Esophagus squamous epithelium (tissue), 5 donors: ENCODE measurements around the gene HSBP1L1. TPM values are rescaled to one million over a fixed set of nuclear protein-coding genes. Genes with fewer than 3 reads are reported as not detected.

ENCODE experiments used
- DNase-seq: peaks from one replicate; lab custom pipeline; 2025; lab: John Stamatoyannopoulos, UW
- H3K27ac ChIP-seq, 4 donors: fragments of 200-600 bp; sonication (generic); one replicate each; pipeline ENCODE4 v1.5.1; 2016 to 2019; ENCODE audit warnings: mild to moderate bottlenecking in 1 of 4
- H3K27me3 ChIP-seq, 4 donors: fragments of 200-600 bp; sonication (generic); 1 replicate in 3 of 4; 2 replicates in 1 of 4; pipeline versions ENCODE4 v1.5.1 to v1.6.0; 2017 to 2021; ENCODE audit warnings: antibody characterized with exemption in 1 of 4
- H3K36me3 ChIP-seq, 3 donors: fragments of 200-600 bp; sonication (generic); one replicate each; pipeline ENCODE4 v1.5.1; 2016 to 2019
- H3K4me1 ChIP-seq, 3 donors: fragments of 200-600 bp; sonication (generic); one replicate each; pipeline ENCODE4 v1.5.1; 2017 to 2019
- H3K4me3 ChIP-seq, 4 donors: fragments of 200-600 bp; sonication (generic); 1 replicate in 3 of 4; 2 replicates in 1 of 4; pipeline ENCODE4 v1.5.1; 2016 to 2019; ENCODE audit warnings: mild to moderate bottlenecking in 2 of 4, moderate library complexity in 1 of 4
- H3K9me3 ChIP-seq, 3 donors: fragments of 200-600 bp; sonication (generic); one replicate each; pipeline ENCODE4 v1.5.1; 2016 to 2019
- POLR2A ChIP-seq, 4 donors: fragments of 450-650 bp; IDR thresholded peaks; one replicate each; pipeline ENCODE4 v1.6.1; 2017; ENCODE audit warnings: antibody characterized with exemption in 4 of 4, mild to moderate bottlenecking in 4 of 4, moderate library complexity in 3 of 4
- WGBS, 2 donors: methylation state at CpG; one replicate each; pipeline ENCODE4 v1.1.5; 2018; 5-methylcytosine and 5-hydroxymethylcytosine counted together
- intact Hi-C: fragments of 100-400 bp; cut with DNase I; formaldehyde crosslinking; loops from one replicate; pipeline ENCODE4 v1.15.0; 2022
- total RNA-seq, 4 donors: library from RNA; depleted of rRNA; stranded (reverse); fragments of >200 nt; gene quantifications; one replicate each; pipeline ENCODE4 v1.1.0, GENCODE V29; 2016
- TF ChIP-seq, protein P1 (sequence below), 6 experiments: fragments of 450-650 bp in 4 of 6; fragments of 200-600 bp in 2 of 6; sonication (generic) in 2 of 6; IDR thresholded peaks; one replicate each; pipeline ENCODE4 v1.5.1; 2016 to 2019; ENCODE audit warnings: antibody characterized with exemption in 6 of 6, mild to moderate bottlenecking in 4 of 6, moderate library complexity in 4 of 6
- donor health status: DM: yes; HTN: yes; CAD: no.

The HSBP1L1 gene
- total RNA-seq, 4 donors from 2014 or later, result 17.7 to 27.1 (median 25.8) TPM

DNA sequence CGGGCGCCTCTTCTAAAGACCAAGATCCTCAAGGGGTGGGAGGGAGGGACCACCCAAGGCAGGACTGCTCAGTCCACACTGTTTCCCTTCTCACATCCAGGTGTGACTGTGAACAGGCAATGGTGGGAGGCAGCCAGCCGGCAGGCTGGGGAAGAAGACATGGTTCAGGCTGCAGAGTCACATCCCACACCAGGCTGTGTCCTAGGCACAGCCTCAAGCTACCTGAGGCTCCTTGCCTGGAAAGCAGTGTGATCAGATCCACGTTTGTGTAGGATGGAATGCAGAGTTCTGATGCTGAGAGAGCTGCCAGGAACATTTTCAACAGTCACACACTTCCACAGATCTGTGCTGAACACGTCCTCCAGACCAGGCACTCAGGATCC lies 29.4 kb upstream of the HSBP1L1 start:
- H3K27me3 ChIP-seq, result no peaks in the 10 kb centered on the region
- no peak for TF ChIP-seq POLR2A (IDR thresholded peaks at IDR 0.05)
- TF ChIP-seq, protein P1, sequence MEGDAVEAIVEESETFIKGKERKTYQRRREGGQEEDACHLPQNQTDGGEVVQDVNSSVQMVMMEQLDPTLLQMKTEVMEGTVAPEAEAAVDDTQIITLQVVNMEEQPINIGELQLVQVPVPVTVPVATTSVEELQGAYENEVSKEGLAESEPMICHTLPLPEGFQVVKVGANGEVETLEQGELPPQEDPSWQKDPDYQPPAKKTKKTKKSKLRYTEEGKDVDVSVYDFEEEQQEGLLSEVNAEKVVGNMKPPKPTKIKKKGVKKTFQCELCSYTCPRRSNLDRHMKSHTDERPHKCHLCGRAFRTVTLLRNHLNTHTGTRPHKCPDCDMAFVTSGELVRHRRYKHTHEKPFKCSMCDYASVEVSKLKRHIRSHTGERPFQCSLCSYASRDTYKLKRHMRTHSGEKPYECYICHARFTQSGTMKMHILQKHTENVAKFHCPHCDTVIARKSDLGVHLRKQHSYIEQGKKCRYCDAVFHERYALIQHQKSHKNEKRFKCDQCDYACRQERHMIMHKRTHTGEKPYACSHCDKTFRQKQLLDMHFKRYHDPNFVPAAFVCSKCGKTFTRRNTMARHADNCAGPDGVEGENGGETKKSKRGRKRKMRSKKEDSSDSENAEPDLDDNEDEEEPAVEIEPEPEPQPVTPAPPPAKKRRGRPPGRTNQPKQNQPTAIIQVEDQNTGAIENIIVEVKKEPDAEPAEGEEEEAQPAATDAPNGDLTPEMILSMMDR (IDR thresholded peaks at IDR 0.05), result no peak
- peaks cover 0 to 28% (median 6%) of the 10 kb centered on the region in 3 donors for H3K4me1 ChIP-seq
- WGBS, 2 donors, result 69 to 92% methylated on average over 2 of the region's 5 CpGs
- intact Hi-C loops, result no loop called here
- H3K27ac ChIP-seq, result no peak overlapping the region
- no peak overlapping the region for H3K4me3 ChIP-seq
- peaks cover 0 to 73% (median 0%) of the 10 kb centered on the region in 3 donors for H3K36me3 ChIP-seq
- no peak for DNase-seq
- peaks cover 0 to 38% (median 22%) of the 10 kb centered on the region in 3 donors for H3K9me3 ChIP-seq

DNA sequence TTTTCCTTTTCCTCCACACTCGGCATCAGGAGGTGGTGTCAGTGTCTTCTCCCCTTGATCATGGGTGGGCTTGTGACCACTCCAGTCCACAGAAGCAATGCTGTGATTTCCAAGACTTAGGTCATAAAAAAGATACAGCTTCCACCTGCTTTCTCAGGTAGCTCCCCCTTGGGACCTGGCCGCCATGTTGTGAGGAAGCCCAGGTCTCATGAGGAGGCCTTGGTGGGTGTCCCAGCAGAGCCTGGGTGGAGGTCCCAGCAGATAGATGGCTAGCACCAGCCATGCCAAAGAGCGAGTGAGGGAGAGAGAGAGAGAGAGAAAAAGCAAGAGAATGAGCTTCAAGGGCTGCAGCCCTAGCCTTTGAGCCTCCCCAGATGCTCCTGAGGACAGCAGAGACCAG lies 28.9 kb upstream of the HSBP1L1 start:
- TF ChIP-seq, protein P1 (IDR thresholded peaks at IDR 0.05), result no peak
- no peak for TF ChIP-seq POLR2A (IDR thresholded peaks at IDR 0.05)
- no peak overlapping the region for H3K27ac ChIP-seq
- no peak for DNase-seq
- peaks cover 0 to 75% (median 0%) of the 10 kb centered on the region in 3 donors for H3K36me3 ChIP-seq
- intact Hi-C loops, result no loop called here
- peaks cover 0 to 34% (median 18%) of the 10 kb centered on the region in 3 donors for H3K9me3 ChIP-seq
- H3K27me3 ChIP-seq, result no peaks in the 10 kb centered on the region
- H3K4me3 ChIP-seq, result no peak overlapping the region
- peaks cover 0 to 32% (median 6%) of the 10 kb centered on the region in 3 donors for H3K4me1 ChIP-seq
- 86 to 93% methylated on average over 2 to 3 of the region's 3 CpGs for WGBS, 2 donors

DNA sequence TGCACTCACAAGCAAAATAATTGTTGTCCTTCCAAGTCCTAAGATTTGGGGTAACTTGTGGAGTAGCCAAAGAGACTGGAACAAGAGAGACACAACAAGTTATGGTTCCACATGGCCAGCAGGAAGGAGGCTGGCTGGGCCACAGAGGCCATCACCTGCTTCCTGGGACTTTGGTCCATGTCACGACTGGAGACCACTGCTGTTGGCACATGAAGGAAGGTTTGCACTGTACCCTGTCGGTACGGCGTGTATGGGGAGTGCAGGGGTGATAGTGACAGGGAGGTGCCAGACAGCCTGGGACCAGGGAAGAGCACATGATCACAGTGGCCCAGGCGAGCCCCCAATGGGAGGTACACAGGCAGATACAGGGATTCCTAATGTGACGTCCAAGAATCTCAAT lies 28.5 kb upstream of the HSBP1L1 start:
- H3K9me3 ChIP-seq, result peaks cover 0 to 29% (median 17%) of the 10 kb centered on the region in 3 donors
- DNase-seq, result no peak
- H3K27me3 ChIP-seq, result no peaks in the 10 kb centered on the region
- 84 to 96% methylated on average over 2 to 6 of the region's 6 CpGs for WGBS, 2 donors
- H3K4me3 ChIP-seq, result no peak overlapping the region
- no peak for TF ChIP-seq POLR2A (IDR thresholded peaks at IDR 0.05)
- TF ChIP-seq, protein P1 (IDR thresholded peaks at IDR 0.05), result no peak
- intact Hi-C loops, result no loop called here
- no peak overlapping the region for H3K27ac ChIP-seq
- H3K4me1 ChIP-seq, result peaks cover 0 to 37% (median 6%) of the 10 kb centered on the region in 3 donors
- H3K36me3 ChIP-seq, result peaks cover 0 to 79% (median 0%) of the 10 kb centered on the region in 3 donors

DNA sequence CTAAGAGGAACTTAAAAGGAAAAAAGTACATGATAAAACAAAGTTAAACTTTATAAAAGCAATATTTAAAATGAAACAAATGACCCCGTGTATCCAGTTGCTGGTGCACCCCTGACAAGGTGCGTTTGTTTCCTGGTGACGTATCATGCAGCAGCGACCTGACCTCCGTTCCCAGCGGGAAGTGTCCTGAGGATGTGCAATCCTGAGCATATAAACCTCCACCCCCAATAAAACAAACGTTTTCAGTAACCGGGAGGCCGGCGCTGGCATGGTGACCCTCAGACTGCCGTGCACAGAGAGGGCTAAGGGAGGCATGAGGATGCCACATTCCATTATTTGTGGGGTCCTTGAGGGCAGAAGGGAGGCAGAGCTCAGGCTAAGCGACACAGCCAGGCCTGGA lies 27.8 kb upstream of the HSBP1L1 start:
- Histone ChIP-seq H3K27me3 (no peaks in the 10 kb centered on the region), H3K4me1 (peaks cover 2 to 44% (median 6%) of the 10 kb centered on the region in 3 donors), H3K36me3 (peaks cover 0 to 82% (median 0%) of the 10 kb centered on the region in 3 donors), H3K9me3 (peaks cover 0 to 24% (median 11%) of the 10 kb centered on the region in 3 donors), H3K27ac (no peak overlapping the region), H3K4me3 (no peak overlapping the region)
- intact Hi-C loops, result no loop called here
- 92 to 95% methylated on average over 12 of the region's 12 CpGs for WGBS, 2 donors
- DNase-seq, result no peak
- TF ChIP-seq, protein P1 (IDR thresholded peaks at IDR 0.05), result no peak
- TF ChIP-seq POLR2A (IDR thresholded peaks at IDR 0.05), result no peak

DNA sequence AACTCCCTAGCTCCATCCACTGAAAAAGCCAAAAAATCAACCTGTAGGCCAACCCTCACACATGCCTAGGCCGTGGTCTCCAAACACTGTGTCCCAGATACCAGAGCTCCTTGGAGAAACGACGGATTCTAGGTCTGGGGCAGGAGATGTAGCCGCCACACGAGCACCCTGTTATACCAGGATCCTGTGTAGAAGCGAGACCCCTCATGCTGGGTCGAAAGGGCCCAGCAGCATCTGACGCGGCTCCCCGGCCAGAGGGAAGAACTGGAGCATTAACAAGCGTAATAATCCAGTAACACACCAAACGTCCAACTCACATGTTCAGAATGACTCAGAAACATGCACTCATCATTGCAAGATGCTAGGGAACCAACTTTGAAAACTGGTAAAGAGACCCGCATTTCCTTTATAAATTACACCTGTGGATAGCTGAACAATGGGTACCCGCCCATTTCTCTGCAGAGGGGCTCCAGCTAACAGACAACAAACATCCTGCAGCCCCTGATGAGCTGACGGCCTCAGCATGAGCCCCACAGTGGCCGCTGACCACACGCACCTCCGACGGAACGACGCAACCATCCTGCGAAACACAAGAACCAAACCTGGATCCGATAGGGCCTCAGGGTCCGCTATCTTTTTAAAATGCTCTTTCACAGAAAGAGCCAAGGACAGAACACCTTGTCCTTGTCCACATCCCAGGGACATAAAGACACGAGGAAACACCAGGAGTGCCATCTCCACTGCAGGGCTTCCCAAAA lies 27.2 kb upstream of the HSBP1L1 start:
- H3K9me3 ChIP-seq, result peaks cover 0 to 17% (median 9%) of the 10 kb centered on the region in 3 donors
- 95% methylated on average over 19 to 24 of the region's 25 CpGs for WGBS, 2 donors
- peaks cover 2 to 50% (median 6%) of the 10 kb centered on the region in 3 donors for H3K4me1 ChIP-seq
- DNase-seq, result no peak
- no peak for TF ChIP-seq POLR2A (IDR thresholded peaks at IDR 0.05)
- TF ChIP-seq, protein P1 (IDR thresholded peaks at IDR 0.05), result no peak
- no peak overlapping the region for H3K4me3 ChIP-seq
- intact Hi-C loops, result no loop called here
- no peak overlapping the region for H3K27ac ChIP-seq
- H3K27me3 ChIP-seq, result no peaks in the 10 kb centered on the region
- peaks cover 0 to 86% (median 0%) of the 10 kb centered on the region in 3 donors for H3K36me3 ChIP-seq
